ENCODE results near the gene TARS3. TPM values are rescaled to one million over a fixed set of nuclear protein-coding genes. Genes with fewer than 3 reads are reported as not detected.

Gene TARS3
- total RNA-seq, 4 donors from 2014 or later, result 22.8 to 58.6 (median 26.6) TPM

DNA sequence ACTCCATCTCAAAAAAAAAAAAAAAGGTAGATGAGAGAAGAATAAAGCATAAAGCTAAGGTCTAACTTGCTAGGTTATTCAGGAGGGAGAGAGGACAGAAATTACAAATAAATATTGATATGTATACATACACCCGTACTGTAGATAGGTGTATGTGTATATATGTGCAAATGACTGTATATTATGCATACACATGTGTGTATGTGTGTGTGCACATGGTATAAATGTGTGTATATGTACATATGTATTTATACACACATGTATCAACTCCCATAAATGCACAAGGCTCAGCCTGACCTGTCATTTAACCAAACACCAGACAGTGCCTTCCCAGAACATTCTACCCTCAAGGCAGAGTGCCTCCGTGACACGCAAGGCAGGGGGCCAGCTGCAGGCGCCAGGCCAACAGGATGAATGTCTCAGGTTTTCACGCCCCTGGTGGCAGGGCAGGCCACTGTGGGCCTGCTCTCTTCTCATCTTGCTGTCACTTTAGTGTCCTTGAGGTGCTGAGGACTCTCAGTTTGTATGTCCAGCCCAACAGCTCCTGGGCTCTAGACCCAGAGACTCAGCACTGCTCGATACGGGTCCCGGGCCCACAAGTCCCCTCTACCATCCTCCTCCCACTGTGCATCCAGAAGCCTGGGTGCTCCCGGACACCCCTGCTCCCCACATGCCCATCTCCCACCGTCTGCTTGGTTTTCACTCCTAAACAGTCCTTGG, 112.5 kb downstream of the TARS3 start:
- Histone ChIP-seq H3K36me3 (no peaks in the 10 kb centered on the region), H3K27me3 (no peaks in the 10 kb centered on the region), H3K27ac (no peak overlapping the region), H3K4me3 (replicated peaks in 1 of 3) (no peak overlapping the region), H3K9me3 (no peaks in the 10 kb centered on the region), H3K4me1 (peaks cover 14 to 20% of the 10 kb centered on the region in 2 donors)
- WGBS, 2 donors, result 81 to 85% methylated on average over 10 of the region's 10 CpGs
- intact Hi-C loops (cut with DNase I), result no loop called here
- no peak for DNase-seq
- no peak for TF ChIP-seq POLR2A (IDR thresholded peaks at IDR 0.05)
- TF ChIP-seq, protein P1, sequence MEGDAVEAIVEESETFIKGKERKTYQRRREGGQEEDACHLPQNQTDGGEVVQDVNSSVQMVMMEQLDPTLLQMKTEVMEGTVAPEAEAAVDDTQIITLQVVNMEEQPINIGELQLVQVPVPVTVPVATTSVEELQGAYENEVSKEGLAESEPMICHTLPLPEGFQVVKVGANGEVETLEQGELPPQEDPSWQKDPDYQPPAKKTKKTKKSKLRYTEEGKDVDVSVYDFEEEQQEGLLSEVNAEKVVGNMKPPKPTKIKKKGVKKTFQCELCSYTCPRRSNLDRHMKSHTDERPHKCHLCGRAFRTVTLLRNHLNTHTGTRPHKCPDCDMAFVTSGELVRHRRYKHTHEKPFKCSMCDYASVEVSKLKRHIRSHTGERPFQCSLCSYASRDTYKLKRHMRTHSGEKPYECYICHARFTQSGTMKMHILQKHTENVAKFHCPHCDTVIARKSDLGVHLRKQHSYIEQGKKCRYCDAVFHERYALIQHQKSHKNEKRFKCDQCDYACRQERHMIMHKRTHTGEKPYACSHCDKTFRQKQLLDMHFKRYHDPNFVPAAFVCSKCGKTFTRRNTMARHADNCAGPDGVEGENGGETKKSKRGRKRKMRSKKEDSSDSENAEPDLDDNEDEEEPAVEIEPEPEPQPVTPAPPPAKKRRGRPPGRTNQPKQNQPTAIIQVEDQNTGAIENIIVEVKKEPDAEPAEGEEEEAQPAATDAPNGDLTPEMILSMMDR (IDR thresholded peaks at IDR 0.05), result no peak

DNA sequence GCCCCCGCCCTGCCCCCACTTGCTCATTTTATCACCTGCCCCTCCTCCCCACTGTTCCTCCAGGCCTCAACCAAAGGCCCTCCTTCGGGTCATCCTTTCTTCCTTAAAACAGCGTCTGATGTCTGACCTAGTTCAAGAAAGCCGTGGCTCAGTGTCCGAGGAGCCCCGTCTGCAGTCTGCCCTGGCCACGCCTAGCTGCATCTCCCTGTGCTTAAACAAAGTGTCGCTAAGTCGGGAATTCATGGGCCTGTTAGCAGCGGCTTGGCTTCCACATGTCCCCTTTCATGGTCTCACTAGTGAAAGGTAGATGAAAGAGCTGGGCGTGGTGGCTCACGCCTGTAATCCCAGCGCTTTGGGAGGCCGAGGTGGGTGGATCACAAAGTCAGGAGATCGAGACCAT, 113.3 kb downstream of the TARS3 start:
- DNase-seq, result no peak
- intact Hi-C loops (cut with DNase I), result no loop called here
- Histone ChIP-seq H3K4me3 (replicated peaks in 1 of 3) (no peak overlapping the region), H3K36me3 (no peaks in the 10 kb centered on the region), H3K9me3 (no peaks in the 10 kb centered on the region), H3K4me1 (peaks cover 10 to 13% of the 10 kb centered on the region in 2 donors), H3K27me3 (no peaks in the 10 kb centered on the region), H3K27ac (no peak overlapping the region)
- WGBS, 2 donors, result 90 to 95% methylated on average over 15 of the region's 15 CpGs
- TF ChIP-seq, protein P1 (IDR thresholded peaks at IDR 0.05), result no peak
- no peak for TF ChIP-seq POLR2A (IDR thresholded peaks at IDR 0.05)

DNA sequence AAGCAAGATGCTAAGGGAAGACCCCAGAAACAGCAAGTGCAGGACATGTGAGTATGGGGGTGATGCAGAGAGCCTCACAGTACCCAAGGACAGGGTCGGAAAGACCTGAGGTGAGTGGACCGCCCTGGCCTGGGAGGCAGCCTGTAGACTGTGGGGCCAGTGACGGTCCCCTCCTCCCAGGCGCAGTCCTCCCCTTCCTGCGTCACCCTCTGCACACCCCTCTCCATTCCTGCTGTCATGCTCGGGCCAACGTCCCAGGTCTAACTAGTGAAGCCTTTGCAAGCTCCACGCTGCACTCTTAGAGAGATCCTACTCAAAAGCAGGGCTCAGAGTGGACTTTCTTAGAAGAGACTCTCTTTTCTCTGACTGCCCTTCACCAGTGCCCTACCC, 113.7 kb downstream of the TARS3 start:
- Histone ChIP-seq H3K27me3 (no peaks in the 10 kb centered on the region), H3K4me3 (replicated peaks in 1 of 3) (no peak overlapping the region), H3K4me1 (peaks cover 6 to 9% of the 10 kb centered on the region in 2 donors), H3K9me3 (no peaks in the 10 kb centered on the region), H3K27ac (no peak overlapping the region), H3K36me3 (no peaks in the 10 kb centered on the region)
- DNase-seq, result no peak
- intact Hi-C loops (cut with DNase I), result no loop called here
- WGBS, 2 donors, result 90 to 96% methylated on average over 8 of the region's 8 CpGs
- no peak for TF ChIP-seq POLR2A (IDR thresholded peaks at IDR 0.05)
- TF ChIP-seq, protein P1 (IDR thresholded peaks at IDR 0.05), result no peak

DNA sequence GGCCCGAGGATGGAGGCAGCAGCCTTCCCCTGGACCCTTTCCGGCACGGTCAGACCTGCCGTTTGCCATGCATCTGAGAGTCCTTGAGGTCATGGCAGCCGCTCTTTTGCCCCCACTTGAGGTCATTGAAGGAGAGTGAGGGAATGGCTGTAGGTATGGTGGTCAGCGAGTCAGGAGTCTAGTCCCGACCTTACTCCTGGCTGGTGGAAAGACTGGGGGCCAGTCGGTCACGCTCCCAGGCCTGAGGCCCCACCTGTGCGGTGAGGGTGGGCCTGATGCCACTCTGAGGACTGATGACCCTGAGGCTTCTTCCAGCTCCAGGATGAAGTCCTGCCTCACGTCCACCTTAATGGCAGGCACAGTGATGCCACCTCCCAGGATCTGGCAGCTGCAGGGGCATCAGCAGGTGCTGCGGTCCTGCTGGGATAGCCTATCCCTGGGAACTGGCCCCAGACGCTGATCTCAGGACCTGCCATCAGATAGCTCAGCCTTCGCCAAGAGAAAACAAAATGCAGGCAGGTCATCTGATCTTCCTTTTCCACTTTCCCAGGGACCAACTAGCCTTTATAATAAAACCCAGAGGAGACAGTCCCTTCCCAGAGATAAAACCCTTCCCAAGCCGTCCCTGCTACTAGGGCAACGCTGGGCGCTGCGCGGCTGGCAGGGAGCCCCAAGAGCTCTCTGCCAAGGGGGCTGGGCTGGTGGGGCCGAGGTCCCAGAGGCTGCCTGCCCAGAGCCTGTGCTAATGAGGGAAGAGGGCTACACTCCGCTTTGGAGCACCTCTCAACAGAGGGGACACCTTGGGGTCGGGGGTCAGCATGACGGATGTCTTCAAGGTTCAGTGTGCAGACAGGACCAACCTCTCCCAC, 114.3 kb downstream of the TARS3 start:
- no peak for DNase-seq
- WGBS, 2 donors, result 85 to 91% methylated on average over 14 to 20 of the region's 23 CpGs
- intact Hi-C loops (cut with DNase I), result no loop called here

More for the DNA sequence above, 114.3 kb downstream of the TARS3 start:
- peaks cover 6 to 9% of the 10 kb centered on the region in 2 donors for H3K4me1 ChIP-seq
- no peaks in the 10 kb centered on the region for H3K36me3 ChIP-seq
- H3K27ac ChIP-seq, result no peak overlapping the region
- TF ChIP-seq, protein P1 (IDR thresholded peaks at IDR 0.05), result no peak
- no peak for TF ChIP-seq POLR2A (IDR thresholded peaks at IDR 0.05)
- no peak overlapping the region for H3K4me3 ChIP-seq (replicated peaks in 1 of 3)
- H3K27me3 ChIP-seq, result no peaks in the 10 kb centered on the region
- no peaks in the 10 kb centered on the region for H3K9me3 ChIP-seq

Data from thyroid gland (tissue), 4 donors.